Right hindlimb (tissue), 1 donor: Measurements from ENCODE around the gene DPP7.

Experiments used
- DNase-seq: peaks from one replicate; pipeline ENCODE4 v3.0.0-alpha.2; 2018

Gene DPP7

DNA sequence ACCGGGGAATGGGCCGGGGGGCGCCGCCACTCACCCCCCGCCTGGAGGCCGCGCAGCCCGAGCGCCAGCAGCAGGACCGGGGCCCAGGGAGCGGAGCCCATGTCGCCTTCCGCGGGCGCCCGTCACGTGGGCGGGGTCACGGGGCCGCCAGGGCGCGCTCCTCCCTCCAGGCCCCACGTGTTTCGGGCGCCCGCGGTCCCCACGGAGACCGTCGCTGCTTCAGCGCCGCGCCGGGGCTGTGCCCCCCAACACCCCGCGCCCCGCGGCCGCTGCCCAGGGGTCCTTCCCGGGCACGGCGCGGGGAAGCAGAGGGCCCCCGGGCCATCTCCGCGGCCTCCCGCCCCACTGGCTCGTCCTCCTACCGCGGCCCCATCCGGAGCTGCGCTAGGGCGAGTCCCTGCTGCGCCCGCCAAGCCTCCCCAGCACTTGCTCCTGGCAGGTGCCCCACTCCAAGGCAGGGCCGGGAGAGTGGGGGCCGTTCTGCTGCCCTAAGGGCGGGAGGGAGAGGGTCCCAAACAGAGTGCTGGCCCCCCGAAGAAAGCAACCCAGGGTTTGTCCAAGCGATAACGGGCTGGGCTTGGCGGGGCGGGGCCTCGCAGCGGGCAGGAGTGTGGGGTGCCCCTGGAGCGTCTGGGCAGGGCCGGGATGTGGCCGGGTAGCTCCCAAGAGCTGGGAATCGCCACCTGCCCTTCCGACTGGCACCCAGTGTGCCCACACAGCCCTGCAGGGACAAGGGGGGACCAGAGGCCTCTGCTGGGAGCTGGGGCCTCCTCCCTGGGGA lies at the start of gene DPP7:
TSS of gene DPP7 (minus strand) at position 121 of the 781 bp plus-strand sequence. CDS start at position 101, 20 bp downstream.
- DNase-seq, result peak; percentile 56

DNA sequence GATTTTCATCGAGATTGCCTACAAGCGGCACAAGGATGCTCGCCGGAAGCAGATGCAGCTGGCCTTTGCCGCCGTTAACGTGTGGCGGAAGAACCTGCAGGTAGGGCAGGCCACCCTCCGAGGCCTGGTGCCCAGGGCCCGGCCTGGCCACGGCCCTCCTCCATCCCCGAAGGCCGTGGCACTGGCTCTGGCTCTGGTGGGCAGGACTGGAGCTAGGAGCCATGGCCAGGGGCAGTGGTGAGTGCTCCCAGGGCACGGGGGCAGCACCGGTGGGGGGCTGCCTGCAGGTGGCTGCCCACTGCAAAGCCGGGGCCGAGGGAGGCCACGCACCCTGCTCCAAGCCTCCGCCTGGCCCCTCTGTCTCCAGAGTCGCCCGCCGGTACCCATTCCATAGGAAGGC lies 49.3 kb upstream of the DPP7 start:
- DNase-seq, result no peak

DNA sequence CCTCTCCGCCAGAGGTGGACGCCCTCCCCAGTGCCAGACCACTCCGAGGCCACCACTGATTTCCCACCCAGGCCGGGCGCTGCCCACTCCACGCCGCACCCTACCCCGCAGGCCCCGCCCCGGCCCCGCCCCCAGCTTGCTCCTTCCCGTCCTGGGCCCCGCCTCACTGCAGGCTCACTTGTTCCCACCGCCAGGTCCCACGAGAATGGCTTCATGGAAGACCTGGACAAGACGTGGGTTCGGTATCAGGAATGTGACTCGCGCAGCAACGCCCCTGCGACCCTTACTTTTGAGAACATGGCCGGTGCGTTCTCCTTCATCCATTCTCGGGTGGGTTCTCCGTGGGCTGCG lies 48.8 kb upstream of the DPP7 start:
- no peak for DNase-seq

DNA sequence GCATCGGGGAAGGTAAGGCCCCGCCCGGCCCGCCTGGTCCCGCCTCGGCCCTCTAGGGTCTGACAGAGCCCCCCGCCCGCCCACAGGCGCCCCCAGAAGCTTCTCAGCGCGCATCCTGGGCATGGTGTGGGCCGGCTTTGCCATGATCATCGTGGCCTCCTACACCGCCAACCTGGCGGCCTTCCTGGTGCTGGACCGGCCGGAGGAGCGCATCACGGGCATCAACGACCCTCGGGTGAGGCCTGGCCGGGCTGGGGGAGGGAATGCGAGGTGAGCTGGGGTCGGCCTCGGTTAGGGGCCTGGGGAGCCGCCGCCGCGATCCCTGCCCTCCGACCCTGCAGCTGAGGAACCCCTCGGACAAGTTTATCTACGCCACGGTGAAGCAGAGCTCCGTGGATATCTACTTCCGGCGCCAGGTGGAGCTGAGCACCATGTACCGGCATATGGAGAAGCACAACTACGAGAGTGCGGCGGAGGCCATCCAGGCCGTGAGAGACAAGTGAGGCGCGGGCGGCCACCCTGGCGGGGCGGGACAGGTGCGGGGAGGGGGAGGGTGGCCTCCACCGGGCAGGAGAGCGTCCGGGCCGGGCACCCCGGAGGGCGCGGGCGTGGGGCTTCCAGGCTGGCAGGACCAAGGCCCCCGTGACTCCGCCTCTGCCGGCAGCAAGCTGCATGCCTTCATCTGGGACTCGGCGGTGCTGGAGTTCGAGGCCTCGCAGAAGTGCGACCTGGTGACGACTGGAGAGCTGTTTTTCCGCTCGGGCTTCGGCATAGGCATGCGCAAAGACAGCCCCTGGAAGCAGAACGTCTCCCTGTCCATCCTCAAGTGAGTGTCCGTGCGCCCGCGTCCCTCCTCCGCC lies 48.2 kb upstream of the DPP7 start:
- no peak for DNase-seq

DNA sequence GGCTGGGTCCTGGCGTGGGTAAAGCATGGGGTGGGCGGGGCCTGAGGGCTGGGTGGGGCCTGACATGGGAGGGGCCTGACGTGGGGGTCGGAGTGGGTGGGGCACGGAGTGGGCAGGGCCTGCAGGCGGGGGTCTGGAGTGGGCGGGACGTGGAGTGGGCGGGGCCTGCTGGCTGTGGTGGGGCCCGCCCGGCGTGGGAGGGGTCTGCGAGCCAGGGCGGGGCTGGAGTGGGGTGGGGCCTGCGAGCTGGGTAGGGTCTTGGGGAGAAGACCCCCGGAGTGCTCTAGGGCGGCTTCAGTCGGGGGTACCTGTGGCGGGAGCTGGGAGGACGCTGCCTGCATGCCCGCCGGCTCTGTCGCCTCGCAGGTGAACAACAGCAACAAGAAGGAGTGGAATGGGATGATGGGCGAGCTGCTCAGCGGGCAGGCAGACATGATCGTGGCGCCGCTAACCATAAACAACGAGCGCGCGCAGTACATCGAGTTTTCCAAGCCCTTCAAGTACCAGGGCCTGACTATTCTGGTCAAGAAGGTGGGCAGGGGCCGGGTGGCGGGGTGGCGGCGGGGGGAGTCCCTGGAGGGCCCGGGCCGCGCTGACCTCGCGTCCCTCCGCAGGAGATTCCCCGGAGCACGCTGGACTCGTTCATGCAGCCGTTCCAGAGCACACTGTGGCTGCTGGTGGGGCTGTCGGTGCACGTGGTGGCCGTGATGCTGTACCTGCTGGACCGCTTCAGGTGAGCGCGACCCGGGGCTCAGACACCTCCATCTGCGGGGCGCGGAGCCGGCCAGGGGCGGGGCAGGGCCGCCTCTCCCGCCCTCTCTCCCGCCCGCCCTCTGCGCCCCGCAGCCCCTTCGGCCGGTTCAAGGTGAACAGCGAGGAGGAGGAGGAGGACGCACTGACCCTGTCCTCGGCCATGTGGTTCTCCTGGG lies 47.3 kb upstream of the DPP7 start:
- DNase-seq, result no peak

DNA sequence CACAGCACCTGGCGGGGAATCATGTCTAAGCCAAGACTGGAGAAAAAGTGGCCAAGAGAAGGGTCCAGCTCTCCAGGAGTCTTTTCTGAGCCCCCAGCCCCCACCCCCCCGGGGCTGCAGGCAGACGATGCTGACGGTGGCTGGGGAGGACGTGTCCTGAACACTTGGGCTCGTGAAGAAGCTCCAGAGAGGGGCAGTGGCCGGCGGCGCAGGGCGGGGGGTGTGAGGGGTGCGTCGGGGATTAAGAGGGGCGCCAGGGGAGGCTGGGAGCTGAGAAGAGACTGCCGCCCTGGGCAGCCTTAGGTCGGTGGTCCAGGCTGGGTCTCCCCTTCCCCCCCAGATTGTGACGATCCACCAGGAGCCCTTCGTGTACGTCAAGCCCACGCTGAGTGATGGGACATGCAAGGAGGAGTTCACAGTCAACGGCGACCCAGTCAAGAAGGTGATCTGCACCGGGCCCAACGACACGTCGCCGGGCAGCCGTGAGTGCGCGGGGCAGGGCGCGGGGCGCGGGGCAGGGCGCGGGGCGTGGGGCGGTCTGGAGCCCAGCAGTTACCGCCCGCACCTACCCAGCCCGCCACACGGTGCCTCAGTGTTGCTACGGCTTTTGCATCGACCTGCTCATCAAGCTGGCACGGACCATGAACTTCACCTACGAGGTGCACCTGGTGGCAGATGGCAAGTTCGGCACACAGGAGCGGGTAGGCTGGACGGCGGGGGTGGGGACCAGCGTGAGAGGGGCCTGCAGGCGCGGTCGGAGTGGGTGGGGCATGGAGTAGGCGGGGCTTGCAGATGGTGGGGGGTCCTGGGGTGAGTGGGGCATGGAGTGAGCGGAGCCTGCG lies 46.4 kb upstream of the DPP7 start:
- DNase-seq, result no peak

DNA sequence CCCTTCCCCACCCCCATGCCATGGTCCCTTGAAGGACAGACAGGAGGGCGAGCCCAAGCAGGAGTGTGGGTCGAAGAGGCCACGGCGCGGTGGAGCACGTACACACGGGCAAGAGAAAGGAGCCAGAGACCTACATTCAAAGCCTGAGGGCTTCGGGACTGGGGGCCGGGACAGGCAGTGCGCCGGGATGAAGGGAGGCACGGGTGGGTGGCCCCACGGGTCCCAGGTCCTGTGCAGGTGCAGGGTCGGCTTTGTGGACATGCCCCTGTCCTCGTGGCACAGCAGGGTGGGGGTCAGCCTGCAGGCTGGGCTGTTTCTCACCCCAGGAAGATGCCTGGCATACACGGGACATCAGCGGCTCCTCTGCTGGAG lies 45.5 kb upstream of the DPP7 start:
- no peak for DNase-seq

DNA sequence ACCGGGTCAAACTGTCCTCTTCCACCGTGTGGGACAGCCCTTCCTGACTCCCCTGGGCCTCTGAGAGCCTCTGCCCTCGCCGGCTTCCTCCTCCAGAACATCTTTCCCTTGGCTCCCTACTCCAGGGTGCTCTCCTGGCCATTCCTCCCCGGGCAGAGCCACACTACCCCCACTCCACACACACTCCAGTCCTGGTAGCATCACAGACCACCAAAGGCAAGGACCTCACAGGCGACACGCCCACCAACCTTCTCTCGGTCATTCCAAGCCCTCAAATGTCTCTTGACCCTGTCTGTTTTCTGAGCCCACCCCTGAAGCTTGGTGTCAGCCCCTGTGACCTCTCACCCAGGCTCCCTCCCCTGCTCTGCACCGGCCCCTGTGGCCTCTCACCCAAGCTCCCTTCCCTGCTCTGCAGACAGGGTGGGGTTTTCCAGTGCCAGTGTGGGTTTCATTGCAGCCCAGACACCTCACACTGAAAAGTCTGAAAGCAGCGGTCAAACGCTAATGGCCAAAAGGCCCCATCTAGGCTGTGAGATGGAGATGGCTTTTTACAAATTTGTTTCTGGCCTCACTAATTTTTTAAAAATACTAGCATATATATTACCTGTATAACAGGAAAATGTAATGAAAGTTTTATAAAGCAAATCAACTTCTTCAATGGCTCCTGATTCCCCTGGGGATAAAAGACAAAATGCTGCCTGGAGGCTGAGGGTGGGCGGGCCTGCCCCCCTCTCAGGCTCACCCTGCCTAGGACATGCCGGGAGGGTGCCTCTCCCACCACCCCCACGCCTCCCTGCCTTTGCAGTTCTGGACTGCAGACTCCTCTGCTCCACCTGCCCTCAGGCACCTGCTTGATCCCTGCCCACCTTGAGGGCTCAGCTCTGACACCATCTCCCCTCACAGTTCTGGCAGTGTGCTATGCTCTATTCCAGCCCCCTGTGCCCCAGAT lies 44.8 kb upstream of the DPP7 start:
- DNase-seq, result no peak

DNA sequence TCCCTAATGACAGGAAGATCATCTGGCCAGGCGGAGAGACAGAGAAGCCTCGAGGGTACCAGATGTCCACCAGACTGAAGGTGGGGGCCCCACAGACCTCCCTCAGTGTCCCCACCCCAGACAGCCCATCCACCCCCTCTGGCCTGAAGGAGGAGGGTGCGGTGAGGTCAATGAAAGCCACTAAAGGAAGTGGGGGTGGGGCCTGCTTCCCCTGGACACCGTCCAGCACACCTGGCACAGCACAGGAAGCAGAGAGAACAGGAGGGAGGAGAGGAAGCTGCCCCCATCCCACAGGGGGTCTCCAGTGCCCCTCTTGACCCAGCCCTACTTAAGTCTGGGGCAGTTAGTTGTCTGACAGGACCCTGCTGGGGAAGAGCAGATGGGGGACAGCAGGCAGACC lies 44.1 kb upstream of the DPP7 start:
- DNase-seq, result no peak

DNA sequence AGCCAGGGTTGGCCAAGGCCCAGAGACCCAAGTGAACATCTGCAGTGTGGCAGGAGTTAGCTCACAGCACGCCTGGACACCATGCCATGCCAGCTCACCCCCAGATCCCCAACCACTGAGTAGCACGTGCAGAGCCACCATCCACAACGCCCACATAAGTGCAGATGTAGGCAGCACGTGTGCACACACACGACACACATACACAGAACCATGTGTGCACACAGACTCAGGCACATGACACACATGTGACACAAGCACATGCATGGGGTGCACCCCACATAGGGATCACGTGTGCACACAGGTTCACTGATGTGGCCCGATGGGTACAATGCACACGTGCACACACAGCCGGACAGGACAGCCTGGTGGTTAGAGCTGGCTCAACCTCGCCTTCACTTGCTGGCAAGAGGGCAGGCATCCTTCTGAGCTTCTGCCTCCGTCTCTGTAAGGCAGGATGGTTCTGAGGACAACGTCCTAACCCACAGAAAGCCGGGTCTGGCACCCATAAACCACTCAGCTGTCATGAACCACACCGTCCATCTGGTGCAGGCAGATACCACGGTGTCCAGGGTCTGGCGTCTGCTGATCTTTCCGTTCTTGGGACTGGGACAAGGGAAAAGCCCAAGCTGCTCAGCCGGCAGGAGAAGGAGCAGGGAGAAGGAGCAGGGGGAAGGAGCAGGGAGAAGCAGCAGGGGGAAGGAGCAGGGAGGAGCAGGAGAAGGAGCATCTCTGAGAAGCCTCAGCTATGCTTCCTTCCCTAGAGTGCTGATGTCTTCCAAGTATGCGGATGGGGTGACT lies 43.3 kb upstream of the DPP7 start:
- DNase-seq, result no peak

DNA sequence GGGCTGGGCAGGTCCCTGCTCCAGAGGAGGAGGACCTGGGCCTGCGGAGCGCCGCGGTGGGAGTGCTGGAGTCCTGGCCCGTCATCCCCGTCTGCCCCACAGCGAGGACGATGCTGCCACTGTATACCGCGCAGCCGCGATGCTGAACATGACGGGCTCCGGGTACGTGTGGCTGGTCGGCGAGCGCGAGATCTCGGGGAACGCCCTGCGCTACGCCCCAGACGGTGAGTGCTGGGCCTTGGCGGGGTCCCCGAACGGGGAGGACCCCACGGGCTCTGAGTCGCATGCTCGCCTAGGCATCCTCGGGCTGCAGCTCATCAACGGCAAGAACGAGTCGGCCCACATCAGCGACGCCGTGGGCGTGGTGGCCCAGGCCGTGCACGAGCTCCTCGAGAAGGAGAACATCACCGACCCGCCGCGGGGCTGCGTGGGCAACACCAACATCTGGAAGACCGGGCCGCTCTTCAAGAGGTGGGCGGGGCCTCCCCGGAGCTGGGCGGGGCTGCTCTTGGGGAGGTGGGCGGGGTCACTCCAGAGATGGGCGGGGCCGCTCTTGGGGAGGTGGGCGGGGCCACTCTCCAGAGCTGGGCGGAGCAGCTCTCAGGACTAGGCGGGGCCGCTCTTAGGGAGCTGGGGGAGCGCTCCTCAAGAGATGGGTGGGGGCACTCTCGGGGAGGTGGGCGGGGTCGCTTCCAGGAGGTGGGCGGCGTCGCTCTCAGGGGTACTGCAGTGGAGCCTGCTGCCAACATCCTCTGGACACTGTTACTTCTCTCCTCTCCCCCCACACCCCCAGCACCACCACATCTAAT lies 42.2 kb upstream of the DPP7 start:
- no peak for DNase-seq

DNA sequence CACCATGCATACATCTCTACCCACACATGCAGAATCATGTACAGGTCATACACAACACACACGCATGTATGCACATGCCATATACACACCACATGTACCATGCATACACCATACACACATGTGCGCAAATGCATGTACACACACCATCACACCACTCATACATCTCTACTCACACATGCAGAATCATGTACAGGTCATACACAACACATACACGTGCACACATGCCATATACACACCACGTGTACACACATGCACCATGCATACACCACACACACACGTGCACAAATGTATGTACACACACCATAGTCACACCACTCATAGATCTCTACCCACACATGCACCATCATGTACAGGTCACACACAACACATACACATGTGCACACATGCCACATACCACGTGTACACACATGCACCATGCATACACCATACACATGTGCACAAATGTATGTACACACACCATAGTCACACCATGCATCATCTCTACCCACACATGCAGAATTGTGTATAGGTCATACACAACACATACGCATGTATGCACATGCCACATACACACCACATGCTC lies 38.4 kb upstream of the DPP7 start:
- DNase-seq, result no peak

DNA sequence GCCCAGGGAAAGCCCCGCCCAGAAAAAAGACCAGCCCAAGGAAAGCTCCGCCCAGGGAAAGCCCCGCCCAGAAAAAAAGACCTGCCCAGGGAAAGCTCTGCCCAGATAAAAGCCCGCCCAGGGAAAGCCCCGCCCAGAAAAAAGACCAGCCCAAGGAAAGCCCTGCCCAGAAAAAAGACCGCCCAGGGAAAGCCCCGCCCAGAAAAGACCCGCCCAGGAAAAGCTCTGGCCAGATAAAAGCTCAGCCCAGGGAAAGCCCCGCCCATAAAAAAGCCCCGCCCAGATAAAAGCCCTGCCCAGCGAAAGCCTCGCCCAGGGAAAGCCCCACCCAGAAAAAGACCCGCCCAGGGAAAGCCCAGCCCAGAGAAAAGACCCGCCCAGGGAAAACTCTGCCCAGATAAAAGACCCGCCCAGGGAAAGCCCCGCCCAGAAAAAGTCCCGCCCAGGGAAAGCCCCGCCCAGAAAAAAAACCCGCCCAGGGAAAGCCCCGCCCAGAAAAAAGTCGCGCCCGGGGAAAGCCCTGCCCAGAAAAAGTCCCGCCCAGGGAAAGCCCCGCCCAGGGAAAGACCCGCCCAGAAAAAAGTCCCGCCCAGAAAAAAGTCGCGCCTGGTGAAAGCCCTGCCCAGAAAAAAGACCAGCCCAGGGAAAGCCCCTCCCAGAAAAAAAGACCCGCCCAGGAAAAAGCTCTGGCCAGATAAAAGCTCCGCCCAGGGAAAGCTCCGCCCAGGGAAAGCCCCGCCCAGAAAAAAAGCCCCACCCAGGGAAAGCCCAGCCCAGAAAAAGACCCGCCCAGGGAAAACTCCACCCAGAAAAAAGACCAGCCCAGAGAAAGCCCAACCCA lies 36.3 kb upstream of the DPP7 start:
- no peak for DNase-seq

DNA sequence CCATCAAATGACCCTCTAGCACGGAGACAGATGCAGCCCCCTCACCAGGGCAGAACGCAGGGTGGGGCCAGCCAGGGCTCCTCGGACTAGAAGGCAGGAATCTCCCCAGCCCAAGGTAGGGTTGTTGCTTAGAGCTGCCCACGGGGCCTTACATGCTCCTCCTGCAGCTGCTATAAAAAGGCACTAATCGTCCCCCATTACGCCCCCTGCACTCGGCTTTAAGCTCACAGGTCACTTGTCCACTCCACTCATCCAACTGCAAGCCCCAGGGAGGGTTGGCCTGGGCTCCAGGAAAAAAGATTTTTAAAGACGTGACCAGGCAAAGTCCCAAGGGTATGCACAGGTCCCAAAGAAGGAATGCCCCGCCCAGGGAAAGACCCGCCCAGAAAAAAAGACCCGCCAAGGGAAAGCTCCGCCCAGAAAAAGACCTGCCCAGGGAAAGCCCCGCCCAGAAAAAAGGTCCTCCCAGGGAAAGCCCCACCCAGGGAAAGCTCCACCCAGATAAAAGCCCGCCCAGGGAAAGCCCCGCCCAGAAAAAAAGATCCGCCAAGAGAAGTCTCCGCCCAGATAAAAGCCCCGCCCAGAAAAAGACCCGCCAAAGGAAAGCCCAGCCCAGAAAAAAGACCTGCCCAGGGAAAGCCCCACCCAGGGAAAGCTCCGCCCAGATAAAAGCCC lies 35.5 kb upstream of the DPP7 start:
- DNase-seq, result no peak

DNA sequence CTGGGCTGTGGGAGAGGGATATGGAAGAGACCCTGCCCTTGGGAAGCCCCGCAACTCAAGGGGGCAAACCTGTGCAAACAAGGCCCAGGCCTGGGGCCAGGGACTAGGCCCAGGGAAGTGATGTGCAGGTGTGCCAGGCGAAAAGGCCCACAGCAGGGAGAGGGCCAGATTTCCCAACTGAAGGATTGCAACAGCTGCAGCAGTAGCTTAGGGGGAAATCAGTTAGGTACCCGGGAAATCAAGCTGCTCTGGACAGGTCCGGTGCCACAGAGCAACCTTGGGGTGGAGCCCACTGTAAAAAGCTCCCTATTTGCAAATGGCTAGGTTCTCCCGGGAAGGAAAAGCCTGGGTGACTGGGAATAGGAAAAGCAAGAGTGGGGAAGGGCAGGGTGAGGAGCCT lies 34.8 kb upstream of the DPP7 start:
- DNase-seq, result no peak

DNA sequence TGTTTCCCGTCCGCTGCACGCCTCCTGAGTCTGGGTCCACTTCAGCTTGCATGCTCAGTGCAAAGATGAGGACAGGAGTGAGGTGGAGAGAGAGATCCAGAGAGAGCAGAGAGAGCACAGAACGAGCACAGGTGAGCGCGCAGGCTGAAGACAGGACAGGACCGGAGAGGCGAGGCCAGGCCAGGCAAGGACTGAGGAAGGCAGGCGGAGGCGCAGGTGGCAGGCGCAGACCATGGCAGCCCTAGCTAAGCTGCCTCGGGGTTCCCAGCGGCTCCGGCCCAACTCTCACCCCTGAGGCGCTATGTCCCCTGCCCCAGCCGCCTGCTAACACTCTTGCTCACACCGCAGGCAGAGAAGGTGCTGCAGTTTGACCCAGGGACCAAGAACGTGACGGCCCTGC lies 34.1 kb upstream of the DPP7 start:
- no peak for DNase-seq

DNA sequence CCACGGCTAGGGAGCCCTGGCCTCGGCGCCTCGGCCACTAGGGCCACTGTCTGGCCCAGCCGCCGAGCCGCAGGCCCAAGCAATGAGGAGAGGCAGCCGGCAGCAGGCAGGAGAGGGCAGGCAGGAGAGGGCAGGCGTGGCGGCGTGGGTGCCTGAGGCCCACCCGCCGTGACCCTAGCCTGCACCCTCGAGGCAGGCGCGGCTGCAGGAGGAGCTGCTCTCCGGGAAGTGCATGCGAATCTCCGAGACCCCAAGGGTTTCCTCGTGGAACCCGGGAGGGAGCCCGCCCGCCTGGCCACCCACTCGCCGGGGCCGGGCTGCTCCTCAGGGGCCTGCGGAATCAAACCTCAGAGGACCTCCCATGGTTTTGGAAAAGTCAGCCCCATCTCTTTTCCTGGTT lies 33.7 kb upstream of the DPP7 start:
- no peak for DNase-seq

DNA sequence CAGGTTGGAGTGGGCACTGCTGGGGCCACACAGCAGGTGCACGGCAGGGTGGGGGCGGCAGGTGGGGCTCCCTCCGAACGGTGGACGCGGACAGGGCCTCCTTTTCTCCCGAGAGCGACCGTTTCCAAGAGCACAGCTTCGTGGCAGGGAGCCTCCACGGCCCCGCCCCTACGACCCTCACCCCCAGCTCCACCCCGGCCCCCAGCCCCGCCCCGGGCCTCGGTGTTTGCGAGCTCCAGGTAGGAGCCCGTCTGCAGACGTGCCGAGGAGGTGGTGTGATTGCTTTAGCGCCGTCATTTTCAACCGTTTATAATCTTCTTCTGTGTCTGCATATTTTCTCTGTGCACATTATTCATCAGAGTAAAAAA lies 33.2 kb upstream of the DPP7 start:
- no peak for DNase-seq
